Activated CD4-positive, alpha-beta T cell treated with anti-CD3 and anti-CD28 coated beads, Interleukin-2, amount 10 ng/mL, durations not matched to agents 7 days and 5 days (primary cell): ENCODE results near the gene WSCD1. TPM values are rescaled to one million over a fixed set of nuclear protein-coding genes. Genes with fewer than 3 reads are reported as not detected.

Experiments used
- CTCF ChIA-PET: fragments of 350-600 bp; sonication (Branson Sonifier 250); formaldehyde crosslinking; loops from one replicate; lab custom pipeline; 2021; ENCODE audit warnings: antibody characterized with exemption; lab: Charles Lee
- POLR2A ChIA-PET: fragments of 350-600 bp; sonication (Branson Sonifier 250); formaldehyde crosslinking; loops from one replicate; lab custom pipeline; 2021; ENCODE audit warnings: antibody characterized with exemption; lab: Charles Lee
- DNase-seq: peaks from one replicate; pipeline ENCODE4 v3.0.0-alpha.2; 2020
- H3K27ac Mint-ChIP-seq: one replicate; pipeline ENCODE4 v1.8.0; 2021; ENCODE audit warnings: mild to moderate bottlenecking, moderate library complexity, mixed read lengths
- H3K27me3 Mint-ChIP-seq: one replicate; pipeline ENCODE4 v1.8.0; 2021; ENCODE audit warnings: mixed read lengths
- H3K36me3 Mint-ChIP-seq: one replicate; pipeline ENCODE4 v1.8.0; 2021; ENCODE audit warnings: low read depth, mixed read lengths
- H3K4me1 Mint-ChIP-seq: one replicate; pipeline ENCODE4 v1.8.0; 2021; ENCODE audit warnings: mixed read lengths
- H3K4me3 Mint-ChIP-seq: one replicate; pipeline ENCODE4 v1.8.0; 2021; ENCODE audit warnings: mild to moderate bottlenecking, moderate library complexity, mixed read lengths
- H3K9me3 Mint-ChIP-seq: one replicate; pipeline ENCODE4 v1.8.0; 2021; ENCODE audit warnings: mixed read lengths
- total RNA-seq, 2 experiments: library from RNA; stranded (reverse); gene quantifications; one replicate each; pipeline ENCODE4 v1.2.3, GENCODE V29; 2021

WSCD1 gene
- total RNA-seq, 2 experiments from 2014 or later, result not detected

- no peaks in the 10 kb centered on the region for H3K9me3 Mint-ChIP-seq
- no peaks in the 10 kb centered on the region for H3K36me3 Mint-ChIP-seq
- H3K27ac Mint-ChIP-seq, result no peak overlapping the region
- ChIA-PET POLR2A (interaction anchor here (0.5 kb wide), 1 partner anchor 166 kb away, joined by 4 read pairs; no protein-coding TSS in a partner anchor), CTCF (no interaction called here)
- H3K4me3 Mint-ChIP-seq, result no peak overlapping the region
- no peaks in the 10 kb centered on the region for H3K27me3 Mint-ChIP-seq
- H3K4me1 Mint-ChIP-seq, result no peaks in the 10 kb centered on the region
- DNase-seq, result no peak
Observed at GRCh38 chr17:6079155-6079888, 9.1 kb downstream of the WSCD1 start.

GRCh38 chr17:6079960-6080359 is 9.8 kb downstream of the WSCD1 start:
- CTCF ChIA-PET, result interaction anchor here (0.6 kb wide), 1 partner anchor 207 kb away, joined by 3 read pairs; no protein-coding TSS in a partner anchor
- H3K27ac Mint-ChIP-seq, result no peak overlapping the region
- H3K4me1 Mint-ChIP-seq, result no peaks in the 10 kb centered on the region
- POLR2A ChIA-PET, result interaction anchor here (0.5 kb wide), 1 partner anchor 166 kb away, joined by 4 read pairs; no protein-coding TSS in a partner anchor
- no peak for DNase-seq
- no peak overlapping the region for H3K4me3 Mint-ChIP-seq
- H3K36me3 Mint-ChIP-seq, result no peaks in the 10 kb centered on the region
- H3K9me3 Mint-ChIP-seq, result no peaks in the 10 kb centered on the region
- no peaks in the 10 kb centered on the region for H3K27me3 Mint-ChIP-seq

GRCh38 chr17:6080711-6081430 is 10.7 kb downstream of the WSCD1 start:
- Mint-ChIP-seq H3K9me3 (no peaks in the 10 kb centered on the region), H3K27me3 (no peaks in the 10 kb centered on the region), H3K27ac (no peak overlapping the region), H3K36me3 (no peaks in the 10 kb centered on the region), H3K4me3 (no peak overlapping the region), H3K4me1 (no peaks in the 10 kb centered on the region)
- ChIA-PET CTCF (no interaction called here), POLR2A (no interaction called here)
- DNase-seq, result no peak

- Mint-ChIP-seq H3K4me1 (no peaks in the 10 kb centered on the region), H3K36me3 (no peaks in the 10 kb centered on the region), H3K4me3 (no peak overlapping the region), H3K27ac (no peak overlapping the region), H3K27me3 (no peaks in the 10 kb centered on the region), H3K9me3 (no peaks in the 10 kb centered on the region)
- no peak for DNase-seq
- ChIA-PET CTCF (interaction anchor here (1.3 kb wide), 1 partner anchor 11 kb away, joined by 3 read pairs; no protein-coding TSS in a partner anchor), POLR2A (no interaction called here)
Observed at GRCh38 chr17:6082335-6082734, 12.2 kb downstream of the WSCD1 start.

GRCh38 chr17:6084311-6085161 is 14.4 kb downstream of the WSCD1 start:
- Mint-ChIP-seq H3K4me1 (no peaks in the 10 kb centered on the region), H3K27ac (no peak overlapping the region), H3K4me3 (no peak overlapping the region), H3K36me3 (no peaks in the 10 kb centered on the region), H3K27me3 (no peaks in the 10 kb centered on the region), H3K9me3 (no peaks in the 10 kb centered on the region)
- POLR2A ChIA-PET, result no interaction called here
- CTCF ChIA-PET, result no interaction called here
- DNase-seq, result no peak

GRCh38 chr17:6085812-6086211 is 15.6 kb downstream of the WSCD1 start:
- ChIA-PET POLR2A (no interaction called here), CTCF (interaction anchor here (0.6 kb wide), 1 partner anchor 65 kb away, joined by 3 read pairs; no protein-coding TSS in a partner anchor)
- Mint-ChIP-seq H3K27me3 (no peaks in the 10 kb centered on the region), H3K4me1 (no peaks in the 10 kb centered on the region), H3K27ac (no peak overlapping the region), H3K36me3 (no peaks in the 10 kb centered on the region), H3K9me3 (no peaks in the 10 kb centered on the region), H3K4me3 (no peak overlapping the region)
- no peak for DNase-seq

- H3K4me1 Mint-ChIP-seq, result no peaks in the 10 kb centered on the region
Observed at GRCh38 chr17:6086603-6087400, 16.6 kb downstream of the WSCD1 start.

GRCh38 chr17:6088141-6088540 is 18.0 kb downstream of the WSCD1 start:
- no peaks in the 10 kb centered on the region for H3K27me3 Mint-ChIP-seq
- H3K27ac Mint-ChIP-seq, result no peak overlapping the region
- H3K4me3 Mint-ChIP-seq, result no peak overlapping the region
- DNase-seq, result no peak
- H3K9me3 Mint-ChIP-seq, result no peaks in the 10 kb centered on the region
- H3K4me1 Mint-ChIP-seq, result no peaks in the 10 kb centered on the region
- no peaks in the 10 kb centered on the region for H3K36me3 Mint-ChIP-seq
- ChIA-PET CTCF (no interaction called here), POLR2A (no interaction called here)

More at GRCh38 chr17:6086603-6087400, 16.6 kb downstream of the WSCD1 start:
- no peak for DNase-seq
- Mint-ChIP-seq H3K27me3 (no peaks in the 10 kb centered on the region), H3K36me3 (no peaks in the 10 kb centered on the region), H3K4me3 (no peak overlapping the region), H3K27ac (no peak overlapping the region), H3K9me3 (no peaks in the 10 kb centered on the region)
- POLR2A ChIA-PET, result no interaction called here
- CTCF ChIA-PET, result no interaction called here

GRCh38 chr17:6090253-6090652 is 20.1 kb downstream of the WSCD1 start:
- no peak overlapping the region for H3K27ac Mint-ChIP-seq
- H3K4me1 Mint-ChIP-seq, result no peaks in the 10 kb centered on the region
- no peak for DNase-seq
- H3K4me3 Mint-ChIP-seq, result no peak overlapping the region
- no peaks in the 10 kb centered on the region for H3K27me3 Mint-ChIP-seq
- ChIA-PET POLR2A (no interaction called here), CTCF (no interaction called here)
- no peaks in the 10 kb centered on the region for H3K9me3 Mint-ChIP-seq
- H3K36me3 Mint-ChIP-seq, result no peaks in the 10 kb centered on the region

- DNase-seq, result no peak
- CTCF ChIA-PET, result interaction anchor here (1.6 kb wide), 1 partner anchor 10 kb away, joined by 3 read pairs; no protein-coding TSS in a partner anchor
Observed at GRCh38 chr17:6092182-6092902, 22.2 kb downstream of the WSCD1 start.

GRCh38 chr17:6092903-6093468 is 22.8 kb downstream of the WSCD1 start:
- Mint-ChIP-seq H3K4me3 (no peak overlapping the region), H3K27ac (no peak overlapping the region), H3K9me3 (no peaks in the 10 kb centered on the region), H3K4me1 (no peaks in the 10 kb centered on the region), H3K27me3 (no peaks in the 10 kb centered on the region), H3K36me3 (no peaks in the 10 kb centered on the region)
- POLR2A ChIA-PET, result no interaction called here
- CTCF ChIA-PET, result interaction anchor here (0.5 to 1.6 kb wide), 2 partner anchors 9 to 85 kb away, joined by 3 read pairs; no protein-coding TSS in a partner anchor
- DNase-seq, result no peak

More at GRCh38 chr17:6092182-6092902, 22.2 kb downstream of the WSCD1 start:
- Mint-ChIP-seq H3K9me3 (no peaks in the 10 kb centered on the region), H3K27me3 (no peaks in the 10 kb centered on the region), H3K36me3 (no peaks in the 10 kb centered on the region), H3K27ac (no peak overlapping the region), H3K4me3 (no peak overlapping the region), H3K4me1 (no peaks in the 10 kb centered on the region)
- POLR2A ChIA-PET, result no interaction called here
